K562 (cell line): ENCODE measurements around the gene ZNF853. TPM values are rescaled to one million over a fixed set of nuclear protein-coding genes. Genes with fewer than 3 reads are reported as not detected.

Experiments used
- CHD1 ChIP-seq: fragments of 200-600 bp; sonication (generic); IDR thresholded peaks from one replicate; pipeline ENCODE4 v1.6.1; 2012; ENCODE audit warnings: mild to moderate bottlenecking, moderate library complexity, low read length, inconsistent platforms
- PHF8 ChIP-seq: fragments of 200-600 bp; sonication (generic); IDR thresholded peaks from 2 replicates; pipeline ENCODE4 v1.6.1; 2012; ENCODE audit warnings: mixed run types, mild to moderate bottlenecking, inconsistent platforms, low read length, moderate library complexity, borderline replicate concordance
- POLR2AphosphoS2 ChIP-seq: IDR thresholded peaks from 2 replicates; pipeline ENCODE4 v1.6.1; 2012; ENCODE audit warnings: low read length, improper control_type of control experiment
- PTRF ChIP-seq: fragments of 450-650 bp; IDR thresholded peaks from 2 replicates; pipeline ENCODE4 v1.6.1; 2016; ENCODE audit warnings: mild to moderate bottlenecking, missing genetic modification characterization, missing compliant biosample characterization
- RBM22 ChIP-seq: fragments of 200-400 bp; formaldehyde crosslinking; IDR thresholded peaks from 2 replicates; pipeline ENCODE4 v1.6.1; 2018; ENCODE audit warnings: low read length, low read depth; ENCODE audit not compliant: poor library complexity, severe bottlenecking
- SRF ChIP-seq, 2 experiments: fragments of 250-450, 450-650 bp in 1 of 2; sonication (Bioruptor Pico) in 1 of 2; sonication (generic) in 1 of 2; formaldehyde crosslinking; IDR thresholded peaks; 2 replicates each; pipeline versions ENCODE4 v1.5.0 to v1.5.1; 2020 to 2022; ENCODE audit warnings: mild to moderate bottlenecking in 1 of 2, missing genetic modification reagents in 1 of 2
- polyA plus RNA-seq, 8 experiments: library from polyadenylated mRNA; depleted of rRNA in 4 of 8; stranded (reverse) in 5 of 8; unstranded in 3 of 8; fragments of >200 nt; fragmentation: Nextera tagmentation in 2 of 8; fragmentation: Illumina TruSeq in 1 of 8; extraction: Ambion mirVana in 2 of 8; extraction: Trizol in 1 of 8; gene quantifications; 2 replicates each; pipeline versions ENCODE4 v1.2.1 to v1.2.3, GENCODE V29; 2011 to 2014; ENCODE audit warnings: inconsistent platforms in 1 of 8, missing spikeins in 1 of 8
- total RNA-seq, 7 experiments: library from RNA; depleted of rRNA in 6 of 7; stranded (reverse); fragments of >200 nt in 6 of 7; fragmentation: Illumina TruSeq in 2 of 7; extraction: Trizol in 2 of 7; gene quantifications; 2 replicates each; pipeline versions ENCODE4 v1.2.1 to v1.2.3, GENCODE V29; 2011 to 2021; ENCODE audit warnings: low replicate concordance in 1 of 7
- TF ChIP-seq, protein P1 (sequence below): fragments of 450-650 bp; IDR thresholded peaks from 2 replicates; pipeline ENCODE4 v1.6.1; 2016; ENCODE audit warnings: low read depth
- TF ChIP-seq, protein P2 (sequence below), 2 experiments: fragments of 200-800 bp in 1 of 2; sonication (Bioruptor generic) in 1 of 2; sonication (generic) in 1 of 2; formaldehyde crosslinking in 1 of 2; IDR thresholded peaks in 1 of 2; conservative IDR thresholded peaks in 1 of 2; 2 replicates each; pipeline versions ENCODE4 v1.5.0 to v1.6.1; 2016 to 2020; ENCODE audit warnings: missing compliant biosample characterization in 1 of 2, missing genetic modification characterization in 1 of 2, missing genetic modification reagents in 1 of 2
- TF ChIP-seq, protein P3 (sequence below): sonication (generic); formaldehyde crosslinking; IDR thresholded peaks from 2 replicates; pipeline ENCODE4 v1.8.1; 2023; ENCODE audit warnings: mild to moderate bottlenecking, missing genetic modification reagents, moderate library complexity

ZNF853 gene
- total and polyA plus RNA-seq, 9 of the 15 experiments (the other 6 are each of a cell fraction or from before 2014, with no cell fraction given), result 0.03 TPM; not detected in 8

DNA sequence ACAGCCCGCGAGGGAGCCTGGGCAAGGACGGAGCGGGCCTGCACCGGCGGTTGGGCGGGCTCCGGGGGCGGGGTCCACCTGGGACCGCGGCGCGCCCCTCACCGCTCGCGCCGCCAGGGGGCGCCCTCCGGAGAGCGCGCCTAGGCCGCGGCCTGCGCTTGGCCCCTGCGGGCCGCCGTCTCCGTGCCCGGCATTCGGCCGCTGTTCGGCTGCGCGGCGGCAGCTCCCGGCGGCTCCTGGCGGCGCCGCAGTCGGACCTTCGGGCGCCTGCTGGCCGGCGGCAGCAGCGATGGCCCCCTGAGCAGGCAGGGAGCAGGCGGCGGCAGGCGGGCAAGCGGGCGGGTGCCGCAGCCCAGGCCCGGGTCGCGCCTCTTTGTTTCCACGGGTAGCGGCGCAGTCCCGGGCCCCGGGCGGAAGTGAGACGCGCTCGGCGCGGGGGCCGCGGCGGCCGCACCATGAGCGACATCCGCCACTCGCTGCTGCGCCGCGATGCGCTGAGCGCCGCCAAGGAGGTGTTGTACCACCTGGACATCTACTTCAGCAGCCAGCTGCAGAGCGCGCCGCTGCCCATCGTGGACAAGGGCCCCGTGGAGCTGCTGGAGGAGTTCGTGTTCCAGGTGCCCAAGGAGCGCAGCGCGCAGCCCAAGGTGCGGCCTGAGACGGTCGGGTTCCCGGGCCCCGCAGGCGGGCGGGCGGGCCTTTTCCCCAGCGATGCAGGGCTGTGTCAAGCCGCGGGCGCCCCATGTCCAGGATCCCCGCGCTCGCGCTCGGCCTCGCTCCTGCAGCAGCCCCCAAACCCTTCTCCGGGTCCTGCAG is 25.4 kb upstream of the ZNF853 start, which contains the start of gene INTS15 (continued):
- peak; percentile 80; the same call in 1 of the 2 replicates for TF ChIP-seq POLR2AphosphoS2
- 0 out of 4 replicates have a peak, but pooled peaks of 1 of the 2 experiments have one; percentile 1 for TF ChIP-seq SRF (CRISPR knock-in tag; IDR thresholded peaks at IDR 0.05)
- TF ChIP-seq, protein P1, sequence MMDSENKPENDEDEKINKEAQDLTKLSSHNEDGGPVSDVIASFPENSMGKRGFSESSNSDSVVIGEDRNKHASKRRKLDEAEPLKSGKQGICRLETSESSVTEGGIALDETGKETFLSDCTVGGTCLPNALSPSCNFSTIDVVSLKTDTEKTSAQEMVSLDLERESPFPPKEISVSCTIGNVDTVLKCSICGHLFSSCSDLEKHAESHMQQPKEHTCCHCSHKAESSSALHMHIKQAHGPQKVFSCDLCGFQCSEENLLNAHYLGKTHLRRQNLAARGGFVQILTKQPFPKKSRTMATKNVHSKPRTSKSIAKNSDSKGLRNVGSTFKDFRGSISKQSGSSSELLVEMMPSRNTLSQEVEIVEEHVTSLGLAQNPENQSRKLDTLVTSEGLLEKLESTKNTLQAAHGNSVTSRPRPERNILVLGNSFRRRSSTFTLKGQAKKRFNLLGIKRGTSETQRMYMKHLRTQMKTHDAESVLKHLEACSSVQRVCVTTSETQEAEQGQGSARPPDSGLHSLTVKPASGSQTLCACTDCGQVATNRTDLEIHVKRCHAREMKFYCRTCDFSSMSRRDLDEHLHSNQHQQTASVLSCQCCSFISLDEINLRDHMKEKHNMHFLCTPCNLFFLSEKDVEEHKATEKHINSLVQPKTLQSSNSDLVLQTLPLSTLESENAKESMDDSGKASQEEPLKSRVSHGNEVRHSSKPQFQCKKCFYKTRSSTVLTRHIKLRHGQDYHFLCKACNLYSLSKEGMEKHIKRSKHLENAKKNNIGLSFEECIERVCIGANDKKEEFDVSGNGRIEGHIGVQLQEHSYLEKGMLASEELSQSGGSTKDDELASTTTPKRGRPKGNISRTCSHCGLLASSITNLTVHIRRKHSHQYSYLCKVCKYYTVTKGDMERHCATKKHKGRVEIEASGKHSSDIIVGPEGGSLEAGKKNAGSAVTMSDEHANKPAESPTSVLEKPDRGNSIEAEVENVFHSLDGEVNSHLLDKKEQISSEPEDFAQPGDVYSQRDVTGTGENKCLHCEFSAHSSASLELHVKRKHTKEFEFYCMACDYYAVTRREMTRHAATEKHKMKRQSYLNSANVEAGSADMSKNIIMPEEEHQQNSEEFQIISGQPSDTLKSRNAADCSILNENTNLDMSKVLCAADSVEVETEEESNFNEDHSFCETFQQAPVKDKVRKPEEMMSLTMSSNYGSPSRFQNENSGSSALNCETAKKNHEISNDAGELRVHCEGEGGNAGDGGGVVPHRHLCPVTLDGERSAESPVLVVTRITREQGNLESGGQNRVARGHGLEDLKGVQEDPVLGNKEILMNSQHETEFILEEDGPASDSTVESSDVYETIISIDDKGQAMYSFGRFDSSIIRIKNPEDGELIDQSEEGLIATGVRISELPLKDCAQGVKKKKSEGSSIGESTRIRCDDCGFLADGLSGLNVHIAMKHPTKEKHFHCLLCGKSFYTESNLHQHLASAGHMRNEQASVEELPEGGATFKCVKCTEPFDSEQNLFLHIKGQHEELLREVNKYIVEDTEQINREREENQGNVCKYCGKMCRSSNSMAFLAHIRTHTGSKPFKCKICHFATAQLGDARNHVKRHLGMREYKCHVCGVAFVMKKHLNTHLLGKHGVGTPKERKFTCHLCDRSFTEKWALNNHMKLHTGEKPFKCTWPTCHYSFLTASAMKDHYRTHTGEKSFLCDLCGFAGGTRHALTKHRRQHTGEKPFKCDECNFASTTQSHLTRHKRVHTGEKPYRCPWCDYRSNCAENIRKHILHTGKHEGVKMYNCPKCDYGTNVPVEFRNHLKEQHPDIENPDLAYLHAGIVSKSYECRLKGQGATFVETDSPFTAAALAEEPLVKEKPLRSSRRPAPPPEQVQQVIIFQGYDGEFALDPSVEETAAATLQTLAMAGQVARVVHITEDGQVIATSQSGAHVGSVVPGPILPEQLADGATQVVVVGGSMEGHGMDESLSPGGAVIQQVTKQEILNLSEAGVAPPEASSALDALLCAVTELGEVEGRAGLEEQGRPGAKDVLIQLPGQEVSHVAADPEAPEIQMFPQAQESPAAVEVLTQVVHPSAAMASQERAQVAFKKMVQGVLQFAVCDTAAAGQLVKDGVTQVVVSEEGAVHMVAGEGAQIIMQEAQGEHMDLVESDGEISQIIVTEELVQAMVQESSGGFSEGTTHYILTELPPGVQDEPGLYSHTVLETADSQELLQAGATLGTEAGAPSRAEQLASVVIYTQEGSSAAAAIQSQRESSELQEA, result peak; percentile 54; the same call in 1 of the 2 replicates
- TF ChIP-seq CHD1, result peak; percentile 81
- TF ChIP-seq, protein P2, sequence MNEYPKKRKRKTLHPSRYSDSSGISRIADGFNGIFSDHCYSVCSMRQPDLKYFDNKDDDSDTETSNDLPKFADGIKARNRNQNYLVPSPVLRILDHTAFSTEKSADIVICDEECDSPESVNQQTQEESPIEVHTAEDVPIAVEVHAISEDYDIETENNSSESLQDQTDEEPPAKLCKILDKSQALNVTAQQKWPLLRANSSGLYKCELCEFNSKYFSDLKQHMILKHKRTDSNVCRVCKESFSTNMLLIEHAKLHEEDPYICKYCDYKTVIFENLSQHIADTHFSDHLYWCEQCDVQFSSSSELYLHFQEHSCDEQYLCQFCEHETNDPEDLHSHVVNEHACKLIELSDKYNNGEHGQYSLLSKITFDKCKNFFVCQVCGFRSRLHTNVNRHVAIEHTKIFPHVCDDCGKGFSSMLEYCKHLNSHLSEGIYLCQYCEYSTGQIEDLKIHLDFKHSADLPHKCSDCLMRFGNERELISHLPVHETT (CRISPR knock-in tag; conservative IDR thresholded peaks at IDR 0.05 in 1 of 2, IDR thresholded peaks at IDR 0.05 in 1 of 2), result peak in 1 of 2 experiments; percentile 80; a peak in 2 of 4 replicates
- TF ChIP-seq PHF8, result peak; percentile 90; the same call in 1 of the 2 replicates
- TF ChIP-seq, protein P3, sequence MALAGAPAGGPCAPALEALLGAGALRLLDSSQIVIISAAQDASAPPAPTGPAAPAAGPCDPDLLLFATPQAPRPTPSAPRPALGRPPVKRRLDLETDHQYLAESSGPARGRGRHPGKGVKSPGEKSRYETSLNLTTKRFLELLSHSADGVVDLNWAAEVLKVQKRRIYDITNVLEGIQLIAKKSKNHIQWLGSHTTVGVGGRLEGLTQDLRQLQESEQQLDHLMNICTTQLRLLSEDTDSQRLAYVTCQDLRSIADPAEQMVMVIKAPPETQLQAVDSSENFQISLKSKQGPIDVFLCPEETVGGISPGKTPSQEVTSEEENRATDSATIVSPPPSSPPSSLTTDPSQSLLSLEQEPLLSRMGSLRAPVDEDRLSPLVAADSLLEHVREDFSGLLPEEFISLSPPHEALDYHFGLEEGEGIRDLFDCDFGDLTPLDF (CRISPR knock-in tag), result 0 out of 2 replicates have a peak, but pooled peaks have one; percentile 17
- TF ChIP-seq PTRF (tag), result no peak
- peak; percentile 55 for TF ChIP-seq RBM22
